Endothelial cell of umbilical vein (primary cell): ENCODE data around the gene LMAN2L. TPM values are rescaled to one million over a fixed set of nuclear protein-coding genes. Genes with fewer than 3 reads are reported as not detected.

ENCODE experiments used
- BruUV-seq: library from RNA; stranded (reverse); fragments of 400-500 nt; replicated peaks from 2 replicates; lab custom pipeline; 2021; lab: Mats Ljungman, UMichigan
- CTCF ChIA-PET: fragments of 300-600, 350-600 bp; sonication (Branson Sonifier 250); formaldehyde crosslinking; loops from one replicate; lab custom pipeline; 2021; ENCODE audit warnings: antibody characterized with exemption, inconsistent platforms; lab: Charles Lee
- POLR2A ChIA-PET: fragments of 300-600, 350-600 bp; sonication (Branson Sonifier 250); formaldehyde crosslinking; loops from one replicate; lab custom pipeline; 2021; ENCODE audit warnings: antibody characterized with exemption, inconsistent platforms; lab: Charles Lee
- DNase-seq: peaks from one replicate; pipeline ENCODE4 v3.0.0-alpha.2; 2011; ENCODE audit warnings: low read depth, low spot score
- FAIRE-seq: peaks from 2 replicates; lab custom pipeline; 2011; peaks lifted over from hg19 to GRCh38; lab: Jason Lieb, UNC
- H2AFZ ChIP-seq: 2 replicates; pipeline ENCODE4 v1.6.0; 2012; ENCODE audit warnings: low read depth, low read length, control low read depth, inconsistent platforms
- H3K27ac ChIP-seq: 2 replicates; pipeline ENCODE4 v1.5.1; 2011; ENCODE audit warnings: low read depth, mild to moderate bottlenecking, control low read depth, low read length, moderate library complexity; ENCODE audit not compliant: insufficient read depth
- H3K27me3 ChIP-seq, 2 experiments: 2 replicates each; pipeline versions ENCODE4 v1.6.0 to v1.6.1; 2011; ENCODE audit warnings: low read length in 2 of 2, mixed read lengths in 1 of 2; ENCODE audit not compliant: control insufficient read depth in 2 of 2, insufficient read depth in 2 of 2
- H3K36me3 ChIP-seq, 2 experiments: 2 replicates in 1 of 2; 3 replicates in 1 of 2; pipeline ENCODE4 v1.5.1; 2011; ENCODE audit warnings: low read length in 2 of 2, mild to moderate bottlenecking in 1 of 2, moderate library complexity in 1 of 2; ENCODE audit not compliant: control insufficient read depth in 2 of 2, insufficient read depth in 2 of 2; ENCODE audit errors: extremely low read depth in 1 of 2
- H3K4me1 ChIP-seq: 3 replicates; pipeline ENCODE4 v1.5.1; 2011; ENCODE audit warnings: mild to moderate bottlenecking, low read length; ENCODE audit not compliant: control insufficient read depth, insufficient read depth; ENCODE audit errors: extremely low read depth
- H3K4me2 ChIP-seq: 2 replicates; pipeline ENCODE4 v1.6.1; 2011; ENCODE audit warnings: low read length, control low read depth, mixed read lengths; ENCODE audit not compliant: insufficient read depth
- H3K4me3 ChIP-seq, 3 experiments: fragments of 200-600 bp in 1 of 3; sonication (generic), shearing (Covaris generic) in 1 of 3; replicated peaks in 1 of 3; 2 replicates each; pipeline ENCODE4 v1.5.1; 2011 to 2016; ENCODE audit warnings: control low read depth in 3 of 3, low read length in 3 of 3, mild to moderate bottlenecking in 2 of 3, inconsistent platforms in 1 of 3, low read depth in 1 of 3, moderate library complexity in 1 of 3; ENCODE audit not compliant: insufficient read depth in 1 of 3
- H3K79me2 ChIP-seq: 2 replicates; pipeline ENCODE4 v1.6.0; 2012; ENCODE audit warnings: low read length, inconsistent platforms; ENCODE audit not compliant: control insufficient read depth, insufficient read depth
- H3K9ac ChIP-seq: replicated peaks from 2 replicates; pipeline ENCODE3; 2011; ENCODE audit warnings: low read length, control low read depth; ENCODE audit not compliant: insufficient read depth; ENCODE audit errors: extremely low read depth
- H3K9me1 ChIP-seq: replicated peaks from 3 replicates; pipeline ENCODE4 v1.6.0; 2011; ENCODE audit warnings: mild to moderate bottlenecking, low read length; ENCODE audit not compliant: control insufficient read depth, insufficient read depth; ENCODE audit errors: extremely low read depth
- H3K9me3 ChIP-seq: replicated peaks from 2 replicates; pipeline ENCODE4 v1.5.1; 2012; ENCODE audit warnings: low read length, inconsistent platforms; ENCODE audit not compliant: control insufficient read depth, insufficient read depth
- H4K20me1 ChIP-seq: replicated peaks from 2 replicates; pipeline ENCODE3; 2011; ENCODE audit warnings: mild to moderate bottlenecking, low read length; ENCODE audit not compliant: control insufficient read depth, insufficient read depth; ENCODE audit errors: extremely low read depth
- CTCF ChIP-seq, 2 donors: IDR thresholded peaks; 1 replicate in 1 of 2; 2 replicates in 1 of 2; pipeline ENCODE4 v1.5.1; 2011; ENCODE audit warnings: low read length in 2 of 2, mild to moderate bottlenecking in 2 of 2, moderate library complexity in 2 of 2, control low read depth in 1 of 2, inconsistent platforms in 1 of 2, low read depth in 1 of 2; ENCODE audit not compliant: insufficient read depth in 1 of 2; ENCODE audit errors: extremely low read depth in 1 of 2
- EZH2 ChIP-seq: IDR thresholded peaks from 2 replicates; pipeline ENCODE4 v1.6.1; 2012; ENCODE audit warnings: borderline replicate concordance, low read depth, mild to moderate bottlenecking, moderate library complexity, low read length, inconsistent platforms; ENCODE audit not compliant: severe bottlenecking
- FOS ChIP-seq: IDR thresholded peaks from 2 replicates; pipeline ENCODE4 v1.6.1; 2011; ENCODE audit warnings: mild to moderate bottlenecking, low read length, moderate library complexity, borderline replicate concordance; ENCODE audit not compliant: insufficient read depth
- GATA2 ChIP-seq: IDR thresholded peaks from 2 replicates; pipeline ENCODE4 v1.7.0; 2011; ENCODE audit warnings: low read depth, mild to moderate bottlenecking, moderate library complexity, mixed read lengths, low read length; ENCODE audit not compliant: insufficient read length, insufficient read depth
- JUN ChIP-seq: IDR thresholded peaks from 2 replicates; pipeline ENCODE4 v1.6.1; 2011; ENCODE audit warnings: borderline replicate concordance, low read depth; ENCODE audit not compliant: insufficient read length, insufficient read depth
- MAX ChIP-seq: IDR thresholded peaks from 2 replicates; pipeline ENCODE4 v1.6.1; 2011; ENCODE audit not compliant: insufficient read depth, insufficient read length
- MYC ChIP-seq: IDR thresholded peaks from one replicate; pipeline ENCODE4 v1.6.1; 2011; ENCODE audit warnings: mild to moderate bottlenecking, low read depth, low read length
- POLR2A ChIP-seq: IDR thresholded peaks from 2 replicates; pipeline ENCODE4 v1.6.1; 2012; ENCODE audit warnings: low read depth, mild to moderate bottlenecking, control low read depth, low read length
- POLR2AphosphoS5 ChIP-seq: IDR thresholded peaks from 2 replicates; pipeline ENCODE4 v1.6.1; 2012; ENCODE audit warnings: low read depth, mild to moderate bottlenecking, control low read depth, low read length, moderate library complexity; ENCODE audit not compliant: insufficient read depth
- dilution Hi-C: fragments of 300-500 bp; cut with MboI; formaldehyde crosslinking; loops from one replicate; pipeline ENCODE4 v1.15.0; 2019; ENCODE audit warnings: low sequenced_read_pairs; ENCODE audit not compliant: extremely low pct_ligation_motif_present
- intact Hi-C: fragments of 100-400 bp; cut with micrococcal nuclease; formaldehyde crosslinking; loops from one replicate; pipeline ENCODE4 v1.10.0; 2022
- polyA plus RNA-seq, 4 experiments: library from polyadenylated mRNA; depleted of rRNA in 3 of 4; stranded (reverse) in 3 of 4; unstranded in 1 of 4; fragments of >200 nt; gene quantifications; 2 replicates each; pipeline versions ENCODE4 v1.2.1 to v1.2.3, GENCODE V29; 2011 to 2012; ENCODE audit warnings: missing spikeins in 1 of 4
- total RNA-seq: library from RNA; stranded (reverse); gene quantifications from 2 replicates; pipeline ENCODE4 v1.2.3, GENCODE V29; 2021

LMAN2L gene
- total and polyA plus RNA-seq, 2 donors (not counting 3 experiments of a cell fraction or from before 2014, with no cell fraction given), result 15.4 to 20.5 TPM

GRCh38 chr2:96767135-96767871, 27.4 kb upstream of the LMAN2L start:
- Histone ChIP-seq H3K4me3 (no peak overlapping the region), H3K79me2 (no peaks in the 10 kb centered on the region), H3K27ac (no peak overlapping the region), H3K4me1 (peaks cover 11% of the 10 kb centered on the region), H2AFZ (no peak overlapping the region), H3K36me3 (no peaks in the 10 kb centered on the region), H3K4me2 (no peak overlapping the region), H4K20me1 (no peaks in the 10 kb centered on the region), H3K9ac (no peak overlapping the region), H3K9me3 (no peaks in the 10 kb centered on the region), H3K27me3 (no peaks in the 10 kb centered on the region), H3K9me1 (no peaks in the 10 kb centered on the region)
- BruUV-seq, result no TSS peak
- ChIA-PET POLR2A (no interaction called here), CTCF (interaction anchor here (1.0 to 1.6 kb wide), 3 partner anchors 10 to 49 kb away, joined by 3 to 4 read pairs (median 3); partner anchors contain the start of gene CNNM3)
- no peak for TF ChIP-seq FOS
- no peak for TF ChIP-seq JUN
- TF ChIP-seq POLR2A, result no peak
- TF ChIP-seq POLR2AphosphoS5, result no peak
- no peak for TF ChIP-seq GATA2
- TF ChIP-seq CTCF (IDR thresholded peaks at IDR 0.05; ENCODE audit: extremely low read depth in 1 of 2, insufficient read depth in 1 of 2, low read depth in 1 of 2, low read length in 2 of 2), result no peak
- no peak for TF ChIP-seq MYC
- TF ChIP-seq MAX, result no peak
- no peak for TF ChIP-seq EZH2
- FAIRE-seq (no peak), DNase-seq (no peak)
- dilution Hi-C loops, result no loop called here
- intact Hi-C loops, result no loop called here
